GM12873 (cell line): ENCODE results near the gene LILRA5.
A peak's percentile ranks its signal among the peaks of the same experiment; 100 is the strongest.

Experiments
- TF ChIP-seq, protein P1 (sequence below): IDR thresholded peaks from 2 replicates; pipeline ENCODE4 v1.5.1; 2012; ENCODE audit warnings: low read depth, mild to moderate bottlenecking, moderate library complexity, low read length, control low read depth; ENCODE audit not compliant: insufficient read depth; ENCODE audit errors: missing control alignments

LILRA5 gene

DNA sequence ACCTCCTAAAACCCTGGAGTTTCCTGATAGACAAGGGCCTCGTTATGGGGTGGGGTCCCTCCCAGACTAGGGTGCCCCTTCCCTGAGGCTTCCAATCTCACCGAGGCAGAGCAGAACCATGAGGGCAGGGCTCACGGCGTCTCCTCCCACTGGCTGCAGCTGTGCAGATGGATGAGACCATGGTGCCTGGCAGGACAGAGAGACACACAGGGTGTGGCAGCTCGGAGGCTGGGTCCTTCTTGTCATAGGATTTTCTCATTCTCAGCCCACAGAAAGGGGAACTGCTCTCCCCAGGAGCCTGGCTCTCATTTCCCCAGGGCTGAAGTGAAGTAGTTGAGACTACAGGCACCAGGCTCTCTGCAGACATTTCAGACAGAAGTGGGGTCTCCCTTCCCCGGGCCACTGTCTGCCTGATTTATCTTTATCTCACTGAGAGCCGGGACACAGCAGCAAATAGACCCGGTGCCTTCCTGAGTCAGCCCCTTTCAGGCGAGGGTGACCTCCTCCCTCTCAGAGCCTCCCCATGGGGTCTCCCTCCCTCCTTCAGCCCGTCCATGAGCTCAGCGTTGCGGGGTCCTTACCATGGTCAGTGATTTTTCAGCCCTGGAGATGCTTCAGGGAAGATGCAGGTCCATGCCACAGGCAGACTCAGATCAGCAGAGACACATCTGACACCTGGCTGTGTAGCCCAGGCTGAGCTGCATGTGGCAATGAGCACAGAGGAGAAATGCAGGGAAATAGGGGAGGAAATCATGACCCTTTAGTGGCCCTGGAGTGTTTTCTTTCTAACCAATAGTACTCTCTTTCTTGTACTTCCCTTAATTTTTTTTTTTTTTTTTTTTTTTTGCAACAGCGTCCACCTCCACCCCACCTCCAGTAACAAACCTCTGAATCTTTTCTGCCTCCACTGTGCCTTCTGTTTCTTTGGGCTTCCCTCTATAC, at the start of gene LILRA5:
Gene LILRA5 (minus strand): TSS at position 731 of the 942 bp plus-strand sequence. CDS start 147 bp downstream, at position 584.
- TF ChIP-seq, protein P1, sequence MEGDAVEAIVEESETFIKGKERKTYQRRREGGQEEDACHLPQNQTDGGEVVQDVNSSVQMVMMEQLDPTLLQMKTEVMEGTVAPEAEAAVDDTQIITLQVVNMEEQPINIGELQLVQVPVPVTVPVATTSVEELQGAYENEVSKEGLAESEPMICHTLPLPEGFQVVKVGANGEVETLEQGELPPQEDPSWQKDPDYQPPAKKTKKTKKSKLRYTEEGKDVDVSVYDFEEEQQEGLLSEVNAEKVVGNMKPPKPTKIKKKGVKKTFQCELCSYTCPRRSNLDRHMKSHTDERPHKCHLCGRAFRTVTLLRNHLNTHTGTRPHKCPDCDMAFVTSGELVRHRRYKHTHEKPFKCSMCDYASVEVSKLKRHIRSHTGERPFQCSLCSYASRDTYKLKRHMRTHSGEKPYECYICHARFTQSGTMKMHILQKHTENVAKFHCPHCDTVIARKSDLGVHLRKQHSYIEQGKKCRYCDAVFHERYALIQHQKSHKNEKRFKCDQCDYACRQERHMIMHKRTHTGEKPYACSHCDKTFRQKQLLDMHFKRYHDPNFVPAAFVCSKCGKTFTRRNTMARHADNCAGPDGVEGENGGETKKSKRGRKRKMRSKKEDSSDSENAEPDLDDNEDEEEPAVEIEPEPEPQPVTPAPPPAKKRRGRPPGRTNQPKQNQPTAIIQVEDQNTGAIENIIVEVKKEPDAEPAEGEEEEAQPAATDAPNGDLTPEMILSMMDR = no peak

DNA sequence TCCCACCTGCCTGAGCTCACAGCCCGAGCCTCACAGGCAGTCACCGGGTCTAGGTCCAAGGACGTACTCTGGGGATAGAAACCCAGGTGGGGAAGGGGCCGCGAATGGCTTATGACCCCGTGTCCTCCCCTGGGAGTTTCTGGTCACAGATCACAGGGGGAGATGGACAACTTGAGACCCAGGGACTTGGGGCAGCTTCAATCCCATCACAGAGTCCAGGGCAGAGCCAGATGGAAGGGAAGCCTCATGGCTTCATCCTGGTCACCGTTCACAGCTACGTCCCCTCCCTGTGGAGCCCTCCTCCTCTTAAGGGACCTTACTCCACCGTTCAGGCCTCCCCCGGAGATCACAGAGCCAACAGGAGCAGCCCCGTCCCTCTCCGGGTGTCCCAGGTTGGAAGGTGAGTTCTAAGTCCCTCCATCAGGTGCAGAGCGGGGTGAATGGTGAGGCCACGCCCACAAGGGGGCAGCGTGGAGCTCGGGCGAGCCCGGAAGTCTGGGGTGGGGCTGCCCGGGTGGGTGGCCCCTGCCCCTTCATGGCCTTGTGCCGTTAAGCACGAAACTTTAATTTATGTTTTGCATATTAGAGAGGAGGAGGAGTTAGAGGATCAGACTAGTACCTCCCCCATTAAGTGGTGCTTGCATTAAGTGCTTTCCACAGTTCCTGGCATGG, 46.3 kb upstream of the LILRA5 start:
- TF ChIP-seq, protein P1 = peak; percentile 32

DNA sequence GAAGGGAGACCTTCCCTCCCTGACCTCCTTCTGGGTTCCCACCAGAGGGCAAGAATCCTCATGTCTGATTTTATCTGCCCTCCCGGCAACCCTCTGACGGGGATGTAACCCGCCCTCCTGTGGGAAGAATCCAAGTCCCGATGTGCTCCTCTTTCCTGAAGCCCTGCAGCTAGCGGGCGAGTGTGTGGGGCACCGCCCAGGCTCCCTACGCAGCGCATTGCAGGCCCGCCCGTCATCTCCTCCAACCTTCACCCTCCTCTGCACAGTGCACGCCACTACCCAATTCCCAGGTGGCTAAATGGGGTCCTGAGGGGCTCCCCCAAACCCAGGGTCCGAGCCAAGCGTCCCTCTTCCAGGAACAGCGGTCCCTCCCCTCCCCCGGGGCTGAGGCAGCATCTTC, 44.4 kb upstream of the LILRA5 start:
- TF ChIP-seq, protein P1 = no peak

DNA sequence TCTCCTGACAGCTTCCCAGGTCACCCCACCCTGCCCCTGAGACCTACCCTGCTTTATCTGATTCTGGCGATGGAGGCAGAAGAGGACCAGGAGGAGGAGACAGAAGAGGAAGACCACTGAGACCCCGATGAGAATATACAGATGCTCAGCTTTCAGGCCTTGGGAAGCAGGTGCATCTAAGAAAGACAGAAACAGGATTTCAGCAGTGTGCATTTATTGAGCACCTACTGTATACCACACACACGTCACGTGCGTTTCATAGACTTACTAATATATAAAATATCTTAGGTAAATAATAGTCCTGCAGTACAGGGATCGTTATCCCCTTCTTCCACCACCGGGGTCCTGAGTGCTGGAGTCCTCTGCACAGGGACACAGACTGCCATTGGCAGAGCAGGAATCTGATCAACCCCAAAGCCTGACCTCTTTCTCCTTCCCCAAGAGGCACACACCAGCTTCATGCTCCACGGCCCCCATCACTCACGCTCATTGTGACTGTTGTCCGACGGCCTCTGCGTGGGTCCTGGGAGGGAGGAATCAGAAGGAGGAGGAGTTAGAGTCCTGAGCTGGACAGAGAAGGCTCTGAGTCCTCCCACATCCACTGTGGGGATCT, 43.6 kb upstream of the LILRA5 start:
- TF ChIP-seq, protein P1 = no peak

DNA sequence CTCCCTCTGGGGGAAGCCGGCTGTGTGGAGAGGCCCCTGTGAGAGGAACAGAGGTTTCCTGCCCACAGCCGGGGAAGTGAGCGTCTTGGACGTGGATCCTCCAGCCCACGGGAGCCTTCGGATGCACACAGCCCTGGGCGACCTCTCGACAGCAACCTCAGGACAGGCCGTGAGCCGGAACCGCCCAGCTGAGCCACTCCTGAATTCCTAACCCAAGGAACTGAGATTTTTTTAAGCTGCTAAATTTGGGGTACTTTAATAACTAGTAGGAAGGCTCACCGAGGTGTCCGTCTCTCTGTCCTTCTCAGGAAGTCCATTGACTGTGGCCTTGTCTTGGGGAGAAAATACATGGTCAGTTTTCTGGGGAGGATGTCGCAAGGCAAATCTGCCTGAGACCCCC, 42.7 kb upstream of the LILRA5 start:
- TF ChIP-seq, protein P1 = no peak

DNA sequence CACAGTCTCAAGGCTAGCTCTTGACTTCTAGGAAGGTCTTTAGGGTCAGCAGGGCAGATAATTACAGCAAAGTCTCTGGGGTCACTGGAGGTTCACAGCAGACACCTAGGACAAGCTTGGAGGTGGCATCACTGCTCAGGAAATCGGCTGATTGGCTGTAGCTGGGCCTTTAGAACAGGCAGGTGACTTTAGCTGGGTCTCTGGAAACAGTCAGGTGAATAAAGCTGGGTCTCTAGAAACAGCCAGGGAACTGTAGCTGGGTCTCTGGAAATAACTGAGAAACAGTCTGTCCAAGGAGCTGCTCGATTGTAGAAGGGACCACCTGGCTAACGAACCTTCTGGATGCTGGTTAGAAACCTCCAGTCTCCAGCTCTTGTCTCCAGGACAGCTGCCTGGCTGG, 41.8 kb upstream of the LILRA5 start:
- TF ChIP-seq, protein P1 = no peak

DNA sequence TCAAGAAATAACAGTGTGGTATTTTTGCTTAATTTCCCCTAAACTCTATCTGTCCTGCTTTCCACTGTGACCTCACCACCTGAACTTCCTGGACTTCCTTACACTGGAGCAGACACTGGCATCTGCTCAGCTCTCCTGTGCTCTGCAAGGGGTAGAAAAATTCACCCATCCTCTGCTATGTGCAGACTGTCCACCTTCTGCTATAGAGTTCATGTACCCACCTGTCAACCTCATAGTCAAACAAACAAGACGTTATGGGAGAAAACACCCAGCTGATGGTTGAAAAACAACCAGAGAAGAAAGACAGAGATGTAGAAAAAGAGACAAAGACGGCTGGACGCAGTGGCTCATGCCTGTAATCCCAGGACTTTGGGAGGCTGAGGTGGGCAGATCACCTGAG, 39.6 kb upstream of the LILRA5 start:
- TF ChIP-seq, protein P1 = no peak
